Adrenal gland (tissue), 5 donors: Measurements from ENCODE around the gene PLEKHG7.

Experiments used
- POLR2A ChIP-seq, 2 donors: fragments of 450-650 bp; IDR thresholded peaks; one replicate each; pipeline ENCODE4 v1.6.1; 2017; ENCODE audit warnings: antibody characterized with exemption in 2 of 2, mild to moderate bottlenecking in 2 of 2, moderate library complexity in 1 of 2
- TF ChIP-seq, protein P1 (sequence below), 6 experiments: fragments of 450-650 bp in 4 of 6; fragments of 200-600 bp in 2 of 6; sonication (generic) in 1 of 6; IDR thresholded peaks; 1 replicate in 5 of 6; 2 replicates in 1 of 6; pipeline versions ENCODE4 v1.5.1 to v1.8.0; 2016 to 2021; ENCODE audit warnings: antibody characterized with exemption in 6 of 6, mild to moderate bottlenecking in 2 of 6, moderate library complexity in 1 of 6
- donor health status: DM: no; HTN: no; CAD: no.

DNA sequence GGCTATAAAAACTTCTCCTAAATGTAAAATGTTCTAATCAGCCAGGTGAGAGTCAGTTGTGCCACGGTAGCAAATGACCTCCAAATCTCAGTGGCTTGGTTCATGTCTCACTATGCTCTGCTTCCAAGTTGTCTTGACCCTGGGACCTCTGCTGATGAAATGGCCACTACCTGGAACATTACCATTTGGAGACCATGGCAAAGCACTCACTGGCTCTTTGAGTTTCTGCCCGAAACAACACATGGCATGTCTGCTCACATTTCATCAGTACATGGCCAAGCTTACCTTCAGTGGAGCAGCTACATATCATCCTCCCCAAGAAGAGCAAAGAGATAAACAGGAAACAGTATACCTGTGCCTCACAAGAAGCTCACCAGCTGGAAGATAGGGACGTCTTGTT, 40.2 kb downstream of the PLEKHG7 start:
- TF ChIP-seq, protein P1, sequence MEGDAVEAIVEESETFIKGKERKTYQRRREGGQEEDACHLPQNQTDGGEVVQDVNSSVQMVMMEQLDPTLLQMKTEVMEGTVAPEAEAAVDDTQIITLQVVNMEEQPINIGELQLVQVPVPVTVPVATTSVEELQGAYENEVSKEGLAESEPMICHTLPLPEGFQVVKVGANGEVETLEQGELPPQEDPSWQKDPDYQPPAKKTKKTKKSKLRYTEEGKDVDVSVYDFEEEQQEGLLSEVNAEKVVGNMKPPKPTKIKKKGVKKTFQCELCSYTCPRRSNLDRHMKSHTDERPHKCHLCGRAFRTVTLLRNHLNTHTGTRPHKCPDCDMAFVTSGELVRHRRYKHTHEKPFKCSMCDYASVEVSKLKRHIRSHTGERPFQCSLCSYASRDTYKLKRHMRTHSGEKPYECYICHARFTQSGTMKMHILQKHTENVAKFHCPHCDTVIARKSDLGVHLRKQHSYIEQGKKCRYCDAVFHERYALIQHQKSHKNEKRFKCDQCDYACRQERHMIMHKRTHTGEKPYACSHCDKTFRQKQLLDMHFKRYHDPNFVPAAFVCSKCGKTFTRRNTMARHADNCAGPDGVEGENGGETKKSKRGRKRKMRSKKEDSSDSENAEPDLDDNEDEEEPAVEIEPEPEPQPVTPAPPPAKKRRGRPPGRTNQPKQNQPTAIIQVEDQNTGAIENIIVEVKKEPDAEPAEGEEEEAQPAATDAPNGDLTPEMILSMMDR (IDR thresholded peaks at IDR 0.05) = no peak
- TF ChIP-seq POLR2A (IDR thresholded peaks at IDR 0.05) = no peak
